ENCODE results near the gene CNTNAP2. TPM values are rescaled to one million over a fixed set of nuclear protein-coding genes. Genes with fewer than 3 reads are reported as not detected.

Gene CNTNAP2
- total RNA-seq, 3 donors from 2014 or later (not counting 1 experiment from before 2014, with no cell fraction given) = 0.18 to 1.1 TPM; not detected in 1

GRCh38 chr7:148238761-148239325 is 2122.2 kb downstream of the CNTNAP2 start:
- Histone ChIP-seq H3K27me3 (ENCODE audit: control insufficient read depth, insufficient read depth, low read length) (peaks cover 6% of the 10 kb centered on the region), H3K9me3 (ENCODE audit: control insufficient read depth, insufficient read depth, low read length) (no peaks in the 10 kb centered on the region), H3K4me1 (ENCODE audit: control insufficient read depth, insufficient read depth, low read length) (no peaks in the 10 kb centered on the region), H3K4me3 (ENCODE audit: low read length) (no peak overlapping the region), H3K27ac (ENCODE audit: low read length) (no peak overlapping the region), H3K36me3 (ENCODE audit: control insufficient read depth, insufficient read depth, low read length) (no peaks in the 10 kb centered on the region)
- H3K27ac Mint-ChIP-seq = no peak overlapping the region
- H3K4me1 Mint-ChIP-seq = peaks cover 6 to 7% of the 10 kb centered on the region in 2 donors
- DNase-seq = no peak
- no CpG with 5 or more reads among the region's 1 CpG for WGBS (ENCODE audit: insufficient coverage)
- no peaks in the 10 kb centered on the region for H3K36me3 Mint-ChIP-seq
- intact Hi-C loops (cut with micrococcal nuclease) = no loop called here
- H3K27me3 Mint-ChIP-seq (ENCODE audit: low read depth in 2 of 2) = peaks cover 17 to 37% of the 10 kb centered on the region in 2 donors
- TF ChIP-seq, protein P1, sequence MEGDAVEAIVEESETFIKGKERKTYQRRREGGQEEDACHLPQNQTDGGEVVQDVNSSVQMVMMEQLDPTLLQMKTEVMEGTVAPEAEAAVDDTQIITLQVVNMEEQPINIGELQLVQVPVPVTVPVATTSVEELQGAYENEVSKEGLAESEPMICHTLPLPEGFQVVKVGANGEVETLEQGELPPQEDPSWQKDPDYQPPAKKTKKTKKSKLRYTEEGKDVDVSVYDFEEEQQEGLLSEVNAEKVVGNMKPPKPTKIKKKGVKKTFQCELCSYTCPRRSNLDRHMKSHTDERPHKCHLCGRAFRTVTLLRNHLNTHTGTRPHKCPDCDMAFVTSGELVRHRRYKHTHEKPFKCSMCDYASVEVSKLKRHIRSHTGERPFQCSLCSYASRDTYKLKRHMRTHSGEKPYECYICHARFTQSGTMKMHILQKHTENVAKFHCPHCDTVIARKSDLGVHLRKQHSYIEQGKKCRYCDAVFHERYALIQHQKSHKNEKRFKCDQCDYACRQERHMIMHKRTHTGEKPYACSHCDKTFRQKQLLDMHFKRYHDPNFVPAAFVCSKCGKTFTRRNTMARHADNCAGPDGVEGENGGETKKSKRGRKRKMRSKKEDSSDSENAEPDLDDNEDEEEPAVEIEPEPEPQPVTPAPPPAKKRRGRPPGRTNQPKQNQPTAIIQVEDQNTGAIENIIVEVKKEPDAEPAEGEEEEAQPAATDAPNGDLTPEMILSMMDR (IDR thresholded peaks at IDR 0.05) = no peak
- ATAC-seq = no peak
- H3K4me3 Mint-ChIP-seq = no peak overlapping the region
- no peaks in the 10 kb centered on the region for H3K9me3 Mint-ChIP-seq

DNA sequence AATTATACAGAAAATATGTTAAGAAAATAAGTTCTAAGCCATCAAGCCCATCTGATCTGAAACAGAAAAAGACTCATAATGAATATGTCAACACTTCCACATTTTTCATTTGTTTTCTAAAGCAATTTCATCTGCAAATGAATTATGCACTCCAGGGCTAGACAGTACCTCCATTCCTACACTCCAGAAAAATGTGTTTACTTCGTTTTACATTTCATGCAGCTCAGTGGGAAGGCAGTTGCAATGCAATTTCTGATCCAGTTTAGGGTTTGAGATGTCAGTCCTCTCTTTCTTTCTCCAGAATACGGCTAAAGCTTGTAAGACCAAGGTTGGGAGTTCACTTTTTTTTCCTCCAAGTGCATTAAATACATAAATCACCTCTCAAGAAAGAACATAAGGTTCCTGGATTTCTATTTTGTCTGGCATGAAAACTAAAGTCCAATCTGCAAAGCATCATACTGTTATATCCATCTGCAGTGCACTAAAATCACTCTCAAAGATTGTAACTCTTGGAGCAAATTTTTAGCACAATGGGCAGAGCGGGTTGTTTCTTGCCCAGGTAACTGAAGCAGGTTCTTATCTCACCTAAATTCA is 2125.2 kb downstream of the CNTNAP2 start:
- no peak overlapping the region for H3K27ac ChIP-seq (ENCODE audit: low read length)
- H3K9me3 ChIP-seq (ENCODE audit: control insufficient read depth, insufficient read depth, low read length) = no peaks in the 10 kb centered on the region
- no peaks in the 10 kb centered on the region for H3K36me3 ChIP-seq (ENCODE audit: control insufficient read depth, insufficient read depth, low read length)
- intact Hi-C loops (cut with micrococcal nuclease) = no loop called here
- no peak overlapping the region for H3K4me3 ChIP-seq (ENCODE audit: low read length)
- no peaks in the 10 kb centered on the region for H3K4me1 ChIP-seq (ENCODE audit: control insufficient read depth, insufficient read depth, low read length)
- H3K4me3 Mint-ChIP-seq = no peak overlapping the region
- H3K27me3 ChIP-seq (ENCODE audit: control insufficient read depth, insufficient read depth, low read length) = peaks cover 6% of the 10 kb centered on the region
- 59% methylated on average over 3 of the region's 3 CpGs for WGBS (ENCODE audit: insufficient coverage)
- ATAC-seq (no peak), DNase-seq (no peak)
- peaks cover 17 to 37% of the 10 kb centered on the region in 2 donors for H3K27me3 Mint-ChIP-seq (ENCODE audit: low read depth in 2 of 2)
- no peaks in the 10 kb centered on the region for H3K36me3 Mint-ChIP-seq
- no peaks in the 10 kb centered on the region for H3K9me3 Mint-ChIP-seq
- H3K4me1 Mint-ChIP-seq = peaks cover 6 to 7% of the 10 kb centered on the region in 2 donors
- H3K27ac Mint-ChIP-seq = no peak overlapping the region
- TF ChIP-seq, protein P1 (IDR thresholded peaks at IDR 0.05) = no peak

- H3K4me1 ChIP-seq (ENCODE audit: control insufficient read depth, insufficient read depth, low read length) = no peaks in the 10 kb centered on the region
- Mint-ChIP-seq H3K4me3 (no peak overlapping the region), H3K4me1 (peaks cover 6 to 7% of the 10 kb centered on the region in 2 donors), H3K27me3 (ENCODE audit: low read depth in 2 of 2) (peaks cover 17 to 37% of the 10 kb centered on the region in 2 donors), H3K27ac (no peak overlapping the region), H3K9me3 (no peaks in the 10 kb centered on the region), H3K36me3 (no peaks in the 10 kb centered on the region)
- no peak overlapping the region for H3K4me3 ChIP-seq (ENCODE audit: low read length)
- TF ChIP-seq, protein P1 (IDR thresholded peaks at IDR 0.05) = peak; percentile 44
- H3K27ac ChIP-seq (ENCODE audit: low read length) = no peak overlapping the region
- intact Hi-C loops (cut with micrococcal nuclease) = no loop called here
- peak in 1 of 3 donors; percentile 35 for ATAC-seq
- DNase-seq = peak in 1 of 2 donors; percentile 14
- H3K27me3 ChIP-seq (ENCODE audit: control insufficient read depth, insufficient read depth, low read length) = peaks cover 6% of the 10 kb centered on the region
- no peaks in the 10 kb centered on the region for H3K9me3 ChIP-seq (ENCODE audit: control insufficient read depth, insufficient read depth, low read length)
- no peaks in the 10 kb centered on the region for H3K36me3 ChIP-seq (ENCODE audit: control insufficient read depth, insufficient read depth, low read length)
- 25% methylated on average over 17 of the region's 17 CpGs for WGBS (ENCODE audit: insufficient coverage)
Measured at GRCh38 chr7:148242294-148242821, 2125.8 kb downstream of the CNTNAP2 start.

Data from natural killer cell (primary cell).